HG02623 (cell line): ENCODE data around the gene TBC1D3B.
"Not testable (repeated sequence)": the region's sequence is repeated elsewhere in the genome, so short reads cannot be mapped to it uniquely, and the experiment has no call there.

Source experiments
- ATAC-seq: cut with Tn5 transposase; IDR thresholded peaks from one replicate; pipeline ENCODE4 v1.9.1; 2021; ENCODE audit warnings: moderate library complexity; ENCODE audit not compliant: unreplicated experiment

The TBC1D3B gene

DNA sequence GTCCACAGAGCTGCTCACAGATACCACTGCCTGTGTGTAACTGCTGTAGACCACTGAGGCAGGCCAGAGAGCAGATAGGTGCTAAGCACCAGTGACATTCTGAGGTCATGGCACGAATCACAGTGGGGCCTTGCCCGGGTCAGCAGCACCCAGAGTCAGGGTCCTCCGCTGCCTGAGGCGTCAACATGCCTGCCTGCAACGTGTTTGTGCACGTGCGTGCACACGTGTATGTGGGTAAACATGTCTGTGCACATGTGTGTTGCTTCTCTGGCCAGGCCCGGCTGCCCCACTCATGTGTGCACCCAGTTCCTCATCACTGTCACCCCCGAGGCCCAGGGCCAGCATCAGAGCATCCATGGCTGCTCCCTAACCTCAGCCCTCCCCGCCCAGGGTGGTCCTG, at the start of gene TBC1D3B:
Gene TBC1D3B, minus strand, starts transcription at position 101 of the 400 bp plus-strand sequence. CDS start 1,586 bp downstream, outside the sequence.
- ATAC-seq, result not testable (repeated sequence)

DNA sequence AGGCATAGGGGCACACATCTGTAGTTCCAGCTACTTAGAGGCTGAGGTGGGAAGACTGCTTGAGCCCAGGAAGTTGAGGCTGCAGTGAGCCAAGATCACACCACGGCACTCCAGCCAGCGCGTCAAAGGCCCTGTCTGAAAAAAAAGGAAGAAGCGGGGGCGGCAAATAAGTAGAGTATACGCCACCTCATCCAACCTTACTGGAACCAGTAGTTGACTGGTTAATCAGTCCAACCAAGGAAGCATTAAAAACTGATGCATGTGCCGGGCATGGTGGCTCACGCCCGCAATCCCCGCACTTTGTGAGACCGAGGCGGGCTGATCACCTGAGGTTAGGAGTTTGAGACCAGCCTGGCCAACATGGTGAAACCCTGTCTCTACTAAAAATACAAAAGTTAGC, 46.5 kb upstream of the TBC1D3B start:
- not testable (repeated sequence) for ATAC-seq

DNA sequence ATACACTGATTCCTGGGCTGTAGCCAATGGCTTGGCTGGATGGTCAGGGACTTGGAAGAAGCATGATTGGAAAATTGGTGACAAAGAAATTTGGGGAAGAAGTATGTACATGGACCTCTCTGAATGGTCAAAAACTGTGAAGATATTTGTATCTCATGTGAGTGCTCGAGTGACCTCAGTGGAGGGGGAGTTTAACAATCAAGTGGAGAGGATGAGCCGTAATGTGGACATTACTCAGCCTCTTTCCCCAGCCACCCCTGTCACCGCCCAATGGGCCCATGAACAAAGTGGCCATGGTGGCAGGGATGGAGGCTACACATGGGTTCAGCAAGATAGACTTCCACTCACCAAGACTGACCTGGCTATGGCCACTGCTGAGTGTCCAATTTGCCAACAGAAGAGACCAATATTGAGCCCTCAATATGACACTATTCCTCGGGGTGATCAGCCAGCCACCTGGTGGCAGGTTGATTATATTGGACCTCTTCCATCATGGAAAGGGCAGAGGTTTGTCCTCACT, 45.2 kb upstream of the TBC1D3B start:
- not testable (repeated sequence) for ATAC-seq

DNA sequence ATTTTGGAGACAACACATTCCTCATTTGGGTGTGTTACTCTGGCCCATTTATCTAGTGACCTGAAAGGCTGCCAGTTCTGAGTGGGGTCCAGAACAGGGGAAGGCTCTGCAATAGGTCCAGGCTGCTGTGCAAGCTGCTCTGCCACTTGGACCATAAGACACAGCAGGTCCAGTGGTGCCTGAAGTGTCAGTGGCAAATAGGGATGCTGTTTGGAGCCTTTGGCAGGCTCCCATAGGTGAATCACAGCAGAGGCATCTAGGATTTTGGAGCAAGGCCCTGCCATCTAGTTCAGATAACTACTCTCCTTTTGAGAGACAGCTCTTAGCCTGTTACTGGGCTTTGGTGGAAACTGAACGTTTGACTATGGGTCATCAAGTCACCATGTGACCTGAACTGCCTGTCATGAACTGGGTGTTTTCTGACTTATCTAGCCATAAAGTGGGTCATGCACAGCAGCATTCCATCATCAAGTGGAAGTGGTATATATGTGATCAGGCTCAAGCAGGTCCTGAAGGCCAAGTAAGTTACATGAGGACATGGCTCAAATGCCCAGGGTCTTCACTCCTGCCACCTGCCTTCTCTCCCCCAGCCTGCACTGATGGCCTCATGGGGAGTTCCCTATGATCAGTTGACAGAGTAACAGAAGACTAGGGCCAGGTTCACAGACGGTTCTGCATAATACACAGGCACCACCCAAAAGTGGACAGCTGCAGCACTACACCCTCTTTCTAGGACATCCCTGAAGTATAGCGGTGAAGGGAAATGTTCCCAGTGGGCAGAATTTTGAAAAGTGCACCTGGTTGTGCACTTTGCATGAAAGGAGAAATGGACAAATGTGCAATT, 44.5 kb upstream of the TBC1D3B start:
- ATAC-seq, result not testable (repeated sequence)

DNA sequence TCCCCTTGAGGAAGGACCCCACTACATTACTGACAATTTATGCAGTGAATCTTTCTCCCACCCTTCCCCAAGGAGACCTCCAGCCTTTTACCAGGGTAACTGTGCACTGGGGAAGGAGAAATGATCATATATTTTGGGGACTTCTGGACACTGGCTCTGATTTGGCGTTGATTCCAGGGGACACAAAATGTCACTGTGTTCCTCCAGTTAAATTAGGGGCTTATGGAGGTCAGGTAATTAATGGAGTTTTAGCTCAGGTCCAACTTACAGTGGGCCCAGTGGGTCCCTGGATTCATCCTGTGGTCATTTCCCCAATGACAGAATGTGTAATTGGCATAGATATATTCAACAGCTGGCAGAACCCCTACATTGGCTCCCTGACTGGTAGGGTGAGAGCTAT, 43.1 kb upstream of the TBC1D3B start:
- ATAC-seq, result not testable (repeated sequence)

DNA sequence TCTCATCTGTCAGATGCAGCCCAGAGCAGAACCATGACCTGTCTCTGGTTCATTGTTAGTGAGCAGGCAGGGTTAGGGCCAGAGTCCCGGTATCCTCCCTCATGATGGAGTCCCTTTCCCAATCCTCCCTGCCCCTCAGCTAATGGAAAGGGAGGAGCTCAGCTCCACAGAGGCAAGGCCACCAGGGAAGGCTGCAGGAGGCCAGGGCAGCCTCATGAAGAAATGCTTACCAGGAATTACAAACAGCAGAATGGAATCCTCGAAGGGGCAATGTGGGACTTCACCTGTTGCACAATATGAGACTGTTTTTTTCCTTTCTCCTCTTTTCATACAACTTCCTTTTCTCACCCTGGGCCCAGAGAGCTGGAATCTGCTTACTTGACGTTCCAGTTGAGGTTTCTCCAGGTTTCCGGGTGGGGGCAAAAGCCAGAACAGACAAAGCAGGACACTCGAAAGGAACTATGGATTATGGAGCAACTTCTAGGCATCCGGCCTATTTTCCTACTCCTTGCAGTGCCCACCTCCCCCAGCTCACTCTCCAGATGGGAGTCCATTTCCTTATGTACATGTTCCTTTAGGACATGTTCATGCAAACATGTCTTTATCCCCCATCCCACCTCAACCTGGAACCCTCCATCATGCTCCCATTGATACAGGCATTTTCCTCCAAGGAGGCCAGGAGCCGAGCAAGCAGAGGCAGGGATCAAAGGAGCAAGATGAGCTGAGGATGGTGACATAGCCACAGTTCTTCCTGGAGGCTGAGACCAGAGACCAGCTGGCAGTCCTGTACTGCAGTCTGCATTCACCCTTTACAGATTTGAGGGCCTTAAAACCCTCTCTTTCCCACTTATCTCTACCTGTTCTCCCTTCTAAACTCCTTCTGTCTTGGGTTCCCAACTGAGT, 39.2 kb upstream of the TBC1D3B start:
- ATAC-seq, result not testable (repeated sequence)

DNA sequence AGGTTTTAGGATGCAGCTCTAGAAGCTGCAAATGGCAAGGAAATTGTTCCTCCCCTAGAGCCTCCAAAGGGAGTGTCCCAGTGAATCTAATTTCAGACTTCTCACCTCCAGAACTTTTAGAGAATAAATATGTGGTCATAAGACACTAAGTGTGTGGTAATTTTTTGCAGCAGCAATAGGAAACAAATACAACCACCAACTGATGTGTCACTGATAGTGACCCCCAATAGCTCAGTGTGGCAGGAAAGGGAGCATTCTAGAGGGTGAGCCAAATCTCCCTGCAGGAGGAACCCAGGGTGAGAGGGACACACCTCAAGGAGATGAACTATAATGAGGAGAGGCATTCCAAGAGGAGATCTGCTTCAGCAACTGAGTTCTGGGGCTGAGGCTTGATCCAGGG, 38.5 kb upstream of the TBC1D3B start:
- ATAC-seq, result no peak

DNA sequence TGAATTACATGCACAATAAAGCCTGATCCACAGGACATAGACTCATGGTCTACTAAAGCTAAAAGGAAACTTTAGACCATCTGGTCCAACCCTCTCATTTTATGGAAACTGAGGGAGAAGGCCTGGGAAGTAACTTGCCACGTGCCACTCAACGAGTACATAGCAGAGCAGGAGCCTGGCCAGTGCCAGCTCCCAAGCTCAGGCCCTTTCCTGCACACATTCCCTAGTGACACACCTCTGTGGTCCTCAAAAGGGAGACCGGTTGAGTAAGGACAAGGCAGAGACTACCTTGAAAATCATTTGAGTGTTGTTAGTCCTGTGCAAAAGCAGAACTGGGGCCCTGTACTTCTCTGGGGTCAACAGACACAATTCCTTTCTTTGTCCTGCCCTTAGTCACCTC, 37.3 kb upstream of the TBC1D3B start:
- ATAC-seq, result no peak

DNA sequence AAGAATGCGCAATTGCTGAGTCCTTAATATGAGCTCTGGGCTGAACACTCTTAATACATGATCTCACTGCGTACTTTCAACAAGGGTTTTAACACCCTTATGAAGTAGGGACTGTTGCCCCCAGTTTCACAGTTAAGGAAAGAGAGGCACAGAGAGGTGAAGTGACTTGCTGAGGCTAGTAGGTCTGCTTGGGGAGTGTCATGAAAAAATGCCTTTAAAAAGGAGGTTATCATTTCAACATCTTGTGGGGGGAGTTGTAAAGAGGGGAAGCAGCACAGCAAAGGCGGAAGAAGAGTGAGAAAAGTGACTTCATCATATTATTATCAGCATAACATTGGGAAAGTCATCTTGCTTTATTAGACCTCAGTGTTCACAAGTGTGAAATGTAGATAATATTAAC, 36.5 kb upstream of the TBC1D3B start:
- ATAC-seq, result no peak

DNA sequence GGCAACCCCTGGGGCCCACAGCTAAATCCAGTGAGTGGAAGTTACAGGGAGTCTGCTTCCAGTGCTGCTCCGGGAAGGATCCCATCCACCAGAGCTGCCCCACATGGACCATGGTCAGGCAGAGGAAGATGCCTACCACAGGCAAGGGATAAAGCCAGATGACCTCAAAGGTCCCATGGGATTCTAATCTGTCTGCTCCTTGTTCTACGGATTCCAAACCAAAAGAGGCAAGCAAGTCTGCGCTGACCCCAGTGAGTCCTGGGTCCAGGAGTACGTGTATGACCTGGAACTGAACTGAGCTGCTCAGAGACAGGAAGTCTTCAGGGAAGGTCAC, 35.8 kb upstream of the TBC1D3B start:
- ATAC-seq, result no peak

DNA sequence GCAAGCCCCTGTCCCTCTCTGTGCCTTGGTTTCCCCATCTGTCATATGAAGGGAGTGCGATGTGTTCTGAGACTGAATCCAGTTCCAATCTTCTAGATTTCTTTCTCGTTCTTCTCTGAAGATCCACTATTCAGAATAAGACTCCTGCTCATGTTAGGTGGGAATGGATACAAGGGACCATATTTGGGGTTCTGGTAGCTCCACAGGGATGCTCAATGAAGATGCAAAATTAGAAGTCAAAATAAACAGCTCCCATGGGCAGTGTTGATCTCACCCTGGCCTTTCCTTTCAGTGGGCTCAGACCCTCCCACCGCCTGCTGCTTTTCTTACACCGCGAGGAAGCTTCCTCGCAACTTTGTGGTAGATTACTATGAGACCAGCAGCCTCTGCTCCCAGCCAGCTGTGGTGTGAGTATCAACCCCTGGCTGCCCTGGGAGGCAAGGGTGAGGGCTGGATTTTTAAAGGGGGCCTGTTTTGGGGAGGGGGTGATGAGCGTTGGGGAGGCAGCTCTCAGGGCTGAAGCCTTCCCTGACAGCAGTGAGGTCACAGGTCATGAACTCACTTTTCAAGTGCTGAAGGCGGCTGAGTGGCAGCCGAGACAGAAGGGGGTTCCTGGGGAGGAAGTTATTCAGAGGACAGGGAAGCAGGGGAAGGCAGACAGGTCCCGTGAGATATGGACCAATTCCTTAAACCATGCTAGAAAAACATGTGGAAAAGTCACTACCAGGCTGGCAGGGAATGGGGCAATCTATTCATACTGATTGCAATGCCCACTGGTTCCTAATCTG, 35.2 kb upstream of the TBC1D3B start:
- ATAC-seq, result not testable (repeated sequence)

DNA sequence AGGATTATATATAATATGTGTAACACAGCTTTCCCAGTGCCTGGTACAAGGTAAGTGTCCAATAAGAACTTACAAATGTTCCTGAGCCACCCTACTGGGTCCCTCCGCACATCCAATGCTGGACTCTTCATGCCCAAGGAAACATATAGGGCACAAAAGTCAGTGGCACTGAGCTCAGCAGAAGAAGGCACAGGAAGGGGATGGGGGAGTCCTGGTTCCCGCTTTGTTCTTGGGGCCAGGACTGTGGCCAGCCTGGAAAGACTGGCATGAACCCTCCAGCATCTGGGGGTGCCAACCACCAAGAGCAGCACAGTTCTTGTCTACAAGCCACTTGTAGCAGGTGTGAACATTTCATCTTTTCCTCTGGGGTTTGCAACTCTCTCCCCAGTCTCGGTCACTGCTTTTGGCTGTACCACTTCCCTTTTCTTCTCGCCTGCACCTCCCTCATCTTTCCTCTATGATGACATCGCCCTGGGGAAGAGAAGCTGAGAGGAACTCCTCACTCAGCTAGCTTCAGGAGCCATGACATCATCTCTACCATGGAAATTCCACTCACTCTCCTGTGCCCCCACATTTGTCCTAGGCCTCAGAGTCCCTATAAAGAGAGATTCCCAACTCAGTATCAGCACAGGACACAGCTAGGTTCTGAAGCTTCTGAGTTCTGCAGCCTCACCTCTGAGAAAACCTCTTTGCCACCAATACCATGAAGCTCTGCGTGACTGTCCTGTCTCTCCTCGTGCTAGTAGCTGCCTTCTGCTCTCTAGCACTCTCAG, 34.2 kb upstream of the TBC1D3B start, which contains the start of gene CCL4L2:
Gene CCL4L2, plus strand, starts transcription at position 625 of the 773 bp plus-strand sequence.
- peak; percentile 68 for ATAC-seq

DNA sequence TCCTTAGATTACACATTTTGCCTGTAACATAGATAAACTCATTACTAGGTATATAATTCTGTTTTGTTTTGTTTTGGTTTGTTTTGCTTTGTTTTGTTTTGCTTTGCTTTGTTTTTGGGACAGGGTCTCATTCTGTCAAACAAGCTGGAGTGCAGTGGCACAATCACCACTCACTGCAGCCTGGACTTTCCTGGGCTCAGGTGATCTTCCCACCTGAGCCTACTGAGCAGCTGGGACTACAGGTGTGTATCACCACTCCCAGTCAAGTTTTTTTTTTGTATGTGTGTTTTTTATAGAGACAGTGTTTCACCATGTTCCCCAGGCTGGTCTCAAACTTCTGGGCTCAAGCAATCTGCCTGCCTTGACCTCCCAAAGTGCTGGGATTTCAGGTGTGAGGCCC, 33.1 kb upstream of the TBC1D3B start:
- ATAC-seq, result no peak

DNA sequence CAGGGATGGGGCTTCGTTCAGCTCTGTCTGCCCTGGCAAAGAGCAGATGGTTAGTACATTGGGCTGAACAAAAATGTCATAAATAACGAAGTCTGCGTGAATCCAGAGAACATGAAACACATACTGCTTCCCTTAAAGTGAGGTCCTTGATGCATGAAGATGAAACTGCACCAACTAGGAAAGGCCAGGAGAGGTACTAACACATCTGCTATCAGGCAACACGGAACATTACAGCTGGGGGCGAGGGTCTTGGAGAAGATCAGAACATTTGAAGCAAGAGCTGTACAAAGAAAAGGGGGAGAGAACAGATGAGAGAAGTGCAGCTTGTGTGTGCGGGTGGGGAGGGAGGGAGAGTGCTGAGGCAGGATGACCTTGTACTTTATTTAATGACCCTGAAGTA, 30.9 kb upstream of the TBC1D3B start:
- ATAC-seq, result not testable (repeated sequence)

DNA sequence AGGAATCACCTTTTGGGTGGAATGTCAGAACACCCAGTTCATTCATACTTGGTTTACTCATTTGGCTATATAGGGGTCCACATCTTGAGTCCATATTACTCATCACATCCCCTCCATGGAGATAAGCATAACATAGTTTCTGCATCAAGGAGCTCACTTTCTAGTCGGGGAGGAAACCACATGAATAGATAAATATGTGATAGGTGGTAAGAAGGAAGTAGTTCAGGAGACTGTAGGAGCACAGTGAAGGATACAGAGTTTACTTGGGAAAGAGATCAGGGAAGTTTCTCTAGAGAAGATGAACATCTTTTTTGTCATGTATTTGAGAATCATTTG, 30.0 kb upstream of the TBC1D3B start:
- ATAC-seq, result not testable (repeated sequence)

DNA sequence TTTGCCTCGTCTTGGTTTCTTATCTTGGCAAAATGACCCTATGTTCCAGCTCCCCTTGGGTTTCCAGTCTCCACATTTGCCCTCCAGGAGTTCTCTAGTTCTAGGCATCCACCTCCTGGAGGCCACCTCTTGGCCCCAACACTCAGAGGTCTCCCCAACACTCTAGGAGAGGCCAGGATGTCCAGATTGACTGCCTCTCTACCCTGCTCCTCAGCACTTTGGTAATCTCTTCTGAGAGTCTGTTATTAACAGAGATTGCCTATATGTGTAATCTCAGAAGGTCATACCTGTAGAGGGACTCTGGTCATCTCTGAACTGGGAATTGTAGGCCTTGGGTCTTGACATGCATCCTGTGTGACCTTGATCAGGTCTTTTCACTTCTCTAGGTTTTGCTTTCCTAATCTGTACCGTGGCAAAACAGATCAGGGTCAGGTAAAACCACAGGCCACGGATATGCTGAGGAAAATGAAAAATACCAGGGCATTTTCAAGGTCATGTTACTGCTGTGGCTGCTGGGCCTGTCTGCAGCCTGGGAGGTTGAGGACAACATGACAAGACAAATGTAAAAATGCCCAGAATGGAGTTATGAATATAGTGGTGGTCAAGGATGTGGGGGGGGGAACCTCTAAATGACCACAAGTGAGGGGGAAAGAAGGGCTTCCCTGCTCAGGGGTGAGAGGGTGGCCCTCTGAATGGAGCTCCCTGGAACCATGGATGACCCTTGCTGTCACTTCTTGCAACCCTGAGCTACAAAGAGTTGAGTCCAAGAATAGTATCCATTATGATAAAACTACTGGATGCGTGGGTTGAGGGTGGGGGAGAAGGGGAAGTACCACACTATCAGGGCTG, 29.4 kb upstream of the TBC1D3B start:
- no peak for ATAC-seq

DNA sequence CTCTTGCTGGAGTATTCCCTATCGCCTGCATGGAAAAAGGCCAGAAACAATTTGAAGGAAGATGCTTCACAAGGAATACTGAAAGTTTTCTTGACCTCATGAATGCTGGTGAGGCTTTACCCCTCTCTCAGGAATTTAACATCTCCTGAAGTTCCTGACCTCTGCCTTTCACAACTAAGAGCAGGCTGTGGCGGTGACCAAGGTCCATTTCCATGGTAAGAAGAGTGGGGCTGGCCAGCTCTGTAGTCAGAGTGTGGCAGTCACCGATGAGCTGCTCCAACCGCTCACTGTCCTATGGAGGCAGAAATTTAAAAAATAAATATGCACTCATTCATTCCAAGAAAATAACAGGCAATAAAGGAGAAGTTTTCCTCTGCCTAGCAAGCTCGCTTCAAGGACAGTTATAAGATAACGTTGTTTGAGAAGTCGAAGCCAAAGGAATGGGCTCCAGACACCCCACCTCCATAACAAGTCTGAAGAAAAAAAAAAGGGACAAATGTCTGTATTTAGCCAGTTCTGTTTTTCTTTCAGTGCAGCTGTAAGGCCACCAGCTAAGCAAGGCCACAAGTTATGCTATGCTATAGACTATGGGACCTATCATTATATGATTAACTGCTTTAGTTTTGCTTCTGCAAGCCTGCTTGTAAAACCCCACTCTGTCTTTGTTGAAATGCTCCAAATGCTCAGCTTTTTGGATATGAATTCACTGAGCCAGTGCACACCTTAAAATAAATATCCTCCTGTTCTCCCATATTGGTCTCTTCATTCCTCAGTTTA, 28.5 kb upstream of the TBC1D3B start:
- no peak for ATAC-seq

DNA sequence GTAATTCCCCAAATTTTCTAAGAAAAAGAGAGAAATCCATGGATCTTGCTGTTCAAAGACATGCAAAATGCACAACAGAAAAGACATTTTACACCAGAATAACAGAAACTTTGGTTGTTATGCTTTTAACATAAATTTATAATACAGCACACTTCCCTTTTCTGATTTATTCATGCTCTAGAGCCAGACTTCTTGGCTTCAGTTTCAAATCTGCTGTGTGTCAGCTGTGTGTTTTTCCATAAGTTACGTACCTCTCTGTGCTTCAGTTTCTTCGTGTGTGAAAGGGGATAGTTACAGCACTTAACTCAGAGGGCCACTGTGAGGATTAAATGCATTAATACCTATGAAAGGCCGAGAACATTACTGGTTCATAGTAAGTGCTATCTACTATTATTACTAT, 26.9 kb upstream of the TBC1D3B start:
- no peak for ATAC-seq
